Smooth muscle cell (in vitro differentiated cells): ENCODE measurements around the gene NDUFV2. TPM values are rescaled to one million over a fixed set of nuclear protein-coding genes. Genes with fewer than 3 reads are reported as not detected.

Experiments used
- DNase-seq: peaks from one replicate; lab custom pipeline; 2025; ENCODE audit not compliant: unreplicated experiment; lab: John Stamatoyannopoulos, UW
- H2AFZ ChIP-seq: fragments of 200-600 bp; sonication (generic); 2 replicates; pipeline ENCODE4 v1.6.0; 2016; ENCODE audit warnings: antibody characterized with exemption, low read depth, mild to moderate bottlenecking
- H3F3A ChIP-seq: fragments of 200-600 bp; sonication (generic); 2 replicates; pipeline ENCODE4 v1.6.0; 2017; ENCODE audit warnings: antibody characterized with exemption, low read depth
- H3K27ac ChIP-seq: fragments of 200-600 bp; sonication (generic); 2 replicates; pipeline ENCODE4 v1.5.1; 2016; ENCODE audit warnings: low read depth, mild to moderate bottlenecking
- H3K27me3 ChIP-seq: fragments of 200-600 bp; sonication (generic); 2 replicates; pipeline ENCODE4 v1.6.1; 2016; ENCODE audit warnings: low read depth, mild to moderate bottlenecking
- H3K36me3 ChIP-seq: fragments of 200-600 bp; sonication (generic); 2 replicates; pipeline ENCODE4 v1.5.1; 2016; ENCODE audit warnings: low read depth
- H3K4me1 ChIP-seq: fragments of 200-600 bp; sonication (generic); 2 replicates; pipeline ENCODE4 v1.5.1; 2016; ENCODE audit warnings: low read depth
- H3K4me2 ChIP-seq: fragments of 200-600 bp; sonication (generic); 2 replicates; pipeline ENCODE4 v1.6.0; 2016; ENCODE audit warnings: mild to moderate bottlenecking
- H3K4me3 ChIP-seq: fragments of 200-600 bp; sonication (generic); 2 replicates; pipeline ENCODE4 v1.5.1; 2016; ENCODE audit warnings: mild to moderate bottlenecking
- H3K79me2 ChIP-seq: fragments of 200-600 bp; sonication (generic); 2 replicates; pipeline ENCODE4 v1.6.0; 2016; ENCODE audit warnings: low read depth, mild to moderate bottlenecking
- H3K9ac ChIP-seq: fragments of 200-600 bp; sonication (generic); 2 replicates; pipeline ENCODE4 v1.6.0; 2016; ENCODE audit warnings: low read depth
- H3K9me3 ChIP-seq: fragments of 200-600 bp; sonication (generic); replicated peaks from 2 replicates; pipeline ENCODE4 v1.5.1; 2016; ENCODE audit warnings: low read depth
- H4K20me1 ChIP-seq: fragments of 200-600 bp; sonication (generic); 2 replicates; pipeline ENCODE4 v1.6.0; 2016; ENCODE audit warnings: low read depth
- CTCF ChIP-seq: fragments of 200-600 bp; sonication (generic); IDR thresholded peaks from 2 replicates; pipeline ENCODE4 v1.5.1; 2017; ENCODE audit warnings: borderline replicate concordance, mild to moderate bottlenecking, antibody characterized with exemption; ENCODE audit not compliant: insufficient read depth, poor library complexity, severe bottlenecking
- WGBS: methylation state at CpG from one replicate; pipeline ENCODE4 v1.1.7; 2016; ENCODE audit warnings: low lambda C conversion rate; 5-methylcytosine and 5-hydroxymethylcytosine counted together
- polyA plus RNA-seq: library from polyadenylated mRNA; unstranded; fragments of >200 nt; fragmentation: Nextera tagmentation; extraction: Ambion mirVana; gene quantifications from 2 replicates; pipeline ENCODE4 v1.2.1, GENCODE V29; 2016
- total RNA-seq: library from RNA; depleted of rRNA; stranded (reverse); fragments of >200 nt; gene quantifications from 2 replicates; pipeline ENCODE4 v1.2.3, GENCODE V29; 2014

Gene NDUFV2
- total and polyA plus RNA-seq, 2 experiments from 2014 or later, result 117 to 200 TPM

DNA sequence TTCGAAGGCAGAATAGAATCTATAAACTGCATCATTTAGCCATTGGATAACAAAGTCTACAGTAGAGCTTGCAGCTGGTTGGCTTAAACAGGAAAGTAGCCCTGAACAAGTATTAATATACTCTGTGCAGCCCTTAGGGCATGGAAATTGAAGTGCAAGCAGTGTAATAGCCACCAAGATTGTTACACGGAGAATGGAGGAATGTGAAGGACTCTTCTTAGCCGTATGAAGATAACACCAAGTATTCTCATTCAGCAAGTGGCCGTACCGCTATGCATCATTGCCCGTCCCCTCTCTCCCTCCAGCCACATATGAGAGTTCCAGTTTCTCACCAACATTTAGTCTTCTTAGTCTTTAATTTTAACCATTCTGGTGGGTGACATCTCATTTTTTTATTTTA, 74.5 kb downstream of the NDUFV2 start:
- no peak for TF ChIP-seq CTCF
- Histone ChIP-seq H3K36me3 (no peaks in the 10 kb centered on the region), H3K79me2 (peaks cover 95% of the 10 kb centered on the region), H3K27me3 (no peaks in the 10 kb centered on the region), H3K27ac (no peak overlapping the region), H3K9me3 (no peaks in the 10 kb centered on the region), H3K4me1 (no peaks in the 10 kb centered on the region), H3F3A (no peaks in the 10 kb centered on the region), H3K9ac (no peak overlapping the region), H4K20me1 (peaks cover 99% of the 10 kb centered on the region), H2AFZ (no peak overlapping the region), H3K4me3 (no peak overlapping the region), H3K4me2 (no peak overlapping the region)
- no peak for DNase-seq
- WGBS, result 90% methylated on average over 6 of the region's 6 CpGs

GRCh38 chr18:9177466-9177865, 75.0 kb downstream of the NDUFV2 start:
- WGBS, result 91% methylated on average over 4 of the region's 4 CpGs
- no peak for TF ChIP-seq CTCF

DNA sequence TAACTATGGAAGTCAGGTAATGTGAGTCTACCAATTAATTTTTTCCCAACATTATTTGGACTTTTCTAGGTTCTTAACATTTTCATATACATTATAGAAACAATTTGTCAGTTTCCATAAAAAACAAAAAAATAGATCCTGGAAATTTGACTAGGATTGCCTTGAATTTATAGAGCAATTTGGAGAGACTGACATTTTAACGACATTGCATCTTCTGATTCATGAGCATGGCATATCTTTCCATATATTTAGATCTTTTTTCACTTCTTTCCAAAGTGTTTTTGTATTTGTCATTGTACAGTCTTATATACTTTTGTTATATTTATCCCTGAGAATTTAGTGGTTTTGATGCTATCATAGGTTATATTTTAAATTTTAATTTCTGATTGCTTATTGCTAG, 76.1 kb downstream of the NDUFV2 start:
- Histone ChIP-seq H3K36me3 (no peaks in the 10 kb centered on the region), H3F3A (no peaks in the 10 kb centered on the region), H3K27me3 (no peaks in the 10 kb centered on the region), H3K4me3 (no peak overlapping the region), H3K4me1 (no peaks in the 10 kb centered on the region), H3K9me3 (no peaks in the 10 kb centered on the region), H3K27ac (no peak overlapping the region), H3K79me2 (peaks cover 80% of the 10 kb centered on the region), H3K4me2 (no peak overlapping the region), H3K9ac (no peak overlapping the region), H2AFZ (no peak overlapping the region), H4K20me1 (peaks cover 89% of the 10 kb centered on the region)
- 100% methylated on average over 1 of the region's 1 CpG for WGBS
- DNase-seq, result no peak
- no peak for TF ChIP-seq CTCF

More at GRCh38 chr18:9177466-9177865, 75.0 kb downstream of the NDUFV2 start:
- Histone ChIP-seq H3K9ac (no peak overlapping the region), H3K4me3 (no peak overlapping the region), H3K79me2 (peaks cover 91% of the 10 kb centered on the region), H3K27ac (no peak overlapping the region), H3K4me2 (no peak overlapping the region), H3K27me3 (no peaks in the 10 kb centered on the region), H3K36me3 (no peaks in the 10 kb centered on the region), H3F3A (no peaks in the 10 kb centered on the region), H3K4me1 (no peaks in the 10 kb centered on the region), H3K9me3 (no peaks in the 10 kb centered on the region), H2AFZ (no peak overlapping the region), H4K20me1 (peaks cover 95% of the 10 kb centered on the region)
- no peak for DNase-seq

- no peak overlapping the region for H3K9ac ChIP-seq
- 95% methylated on average over 3 of the region's 3 CpGs for WGBS
Measured at GRCh38 chr18:9181275-9181674, 78.8 kb downstream of the NDUFV2 start.

More at GRCh38 chr18:9181275-9181674, 78.8 kb downstream of the NDUFV2 start:
- H3K27me3 ChIP-seq, result no peaks in the 10 kb centered on the region
- H3F3A ChIP-seq, result no peaks in the 10 kb centered on the region
- peaks cover 83% of the 10 kb centered on the region for H4K20me1 ChIP-seq
- no peak overlapping the region for H3K27ac ChIP-seq
- H3K79me2 ChIP-seq, result peaks cover 62% of the 10 kb centered on the region
- no peak overlapping the region for H2AFZ ChIP-seq
- no peak for TF ChIP-seq CTCF
- H3K36me3 ChIP-seq, result no peaks in the 10 kb centered on the region
- H3K4me1 ChIP-seq, result no peaks in the 10 kb centered on the region
- no peak overlapping the region for H3K4me3 ChIP-seq
- DNase-seq, result no peak
- H3K4me2 ChIP-seq, result no peak overlapping the region
- H3K9me3 ChIP-seq, result no peaks in the 10 kb centered on the region
